ENCODE data around the gene SGMS1. TPM values are rescaled to one million over a fixed set of nuclear protein-coding genes. Genes with fewer than 3 reads are reported as not detected.

The SGMS1 gene
- polyA plus RNA-seq, 1 donor from 2014 or later: 8.0 TPM

GRCh38 chr10:50511492-50512213, 112.1 kb downstream of the SGMS1 start:
- Histone ChIP-seq H3K4me3 (ENCODE audit: low read length) (no peak overlapping the region), H3K27ac (ENCODE audit: low read length) (no peak overlapping the region), H3K9ac (ENCODE audit: low read length) (no peak overlapping the region), H3K79me2 (replicated peaks; ENCODE audit: insufficient read depth, low read length) (no peaks in the 10 kb centered on the region), H3K36me3 (ENCODE audit: insufficient read depth, low read length) (no peaks in the 10 kb centered on the region), H2AFZ (ENCODE audit: low read depth, low read length) (no peak overlapping the region), H3K27me3 (ENCODE audit: insufficient read depth, low read depth, low read length) (no peaks in the 10 kb centered on the region), H3K4me2 (ENCODE audit: low read length) (no peak overlapping the region), H3K9me3 (ENCODE audit: low read length) (no peaks in the 10 kb centered on the region), H3F3A (ENCODE audit: insufficient read depth, low read length, poor library complexity, severe bottlenecking) (no peaks in the 10 kb centered on the region), H3K9me2 (ENCODE audit: insufficient read depth, low read length) (no peaks in the 10 kb centered on the region), H4K20me1 (ENCODE audit: insufficient read depth) (no peaks in the 10 kb centered on the region)
- TF ChIP-seq TAF1 (IDR thresholded peaks at IDR 0.05; ENCODE audit: low read depth) (no peak), EZH2 (IDR thresholded peaks at IDR 0.05; ENCODE audit: borderline replicate concordance, insufficient read depth, low read length, poor library complexity, severe bottlenecking) (no peak), SMC3 (conservative IDR thresholded peaks at IDR 0.05; ENCODE audit: poor library complexity) (no peak), RAD21 (conservative IDR thresholded peaks at IDR 0.05) (no peak), POLR2AphosphoS5 (IDR thresholded peaks at IDR 0.05) (no peak), EP300 (conservative IDR thresholded peaks at IDR 0.05; ENCODE audit: poor library complexity, severe bottlenecking) (no peak), REST (IDR thresholded peaks at IDR 0.05; ENCODE audit: borderline replicate concordance) (no peak), MXI1 (conservative IDR thresholded peaks at IDR 0.05; ENCODE audit: poor library complexity, severe bottlenecking) (no peak)
- TF ChIP-seq, protein P1, sequence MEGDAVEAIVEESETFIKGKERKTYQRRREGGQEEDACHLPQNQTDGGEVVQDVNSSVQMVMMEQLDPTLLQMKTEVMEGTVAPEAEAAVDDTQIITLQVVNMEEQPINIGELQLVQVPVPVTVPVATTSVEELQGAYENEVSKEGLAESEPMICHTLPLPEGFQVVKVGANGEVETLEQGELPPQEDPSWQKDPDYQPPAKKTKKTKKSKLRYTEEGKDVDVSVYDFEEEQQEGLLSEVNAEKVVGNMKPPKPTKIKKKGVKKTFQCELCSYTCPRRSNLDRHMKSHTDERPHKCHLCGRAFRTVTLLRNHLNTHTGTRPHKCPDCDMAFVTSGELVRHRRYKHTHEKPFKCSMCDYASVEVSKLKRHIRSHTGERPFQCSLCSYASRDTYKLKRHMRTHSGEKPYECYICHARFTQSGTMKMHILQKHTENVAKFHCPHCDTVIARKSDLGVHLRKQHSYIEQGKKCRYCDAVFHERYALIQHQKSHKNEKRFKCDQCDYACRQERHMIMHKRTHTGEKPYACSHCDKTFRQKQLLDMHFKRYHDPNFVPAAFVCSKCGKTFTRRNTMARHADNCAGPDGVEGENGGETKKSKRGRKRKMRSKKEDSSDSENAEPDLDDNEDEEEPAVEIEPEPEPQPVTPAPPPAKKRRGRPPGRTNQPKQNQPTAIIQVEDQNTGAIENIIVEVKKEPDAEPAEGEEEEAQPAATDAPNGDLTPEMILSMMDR (IDR thresholded peaks at IDR 0.05; ENCODE audit: poor library complexity, severe bottlenecking): no peak

DNA sequence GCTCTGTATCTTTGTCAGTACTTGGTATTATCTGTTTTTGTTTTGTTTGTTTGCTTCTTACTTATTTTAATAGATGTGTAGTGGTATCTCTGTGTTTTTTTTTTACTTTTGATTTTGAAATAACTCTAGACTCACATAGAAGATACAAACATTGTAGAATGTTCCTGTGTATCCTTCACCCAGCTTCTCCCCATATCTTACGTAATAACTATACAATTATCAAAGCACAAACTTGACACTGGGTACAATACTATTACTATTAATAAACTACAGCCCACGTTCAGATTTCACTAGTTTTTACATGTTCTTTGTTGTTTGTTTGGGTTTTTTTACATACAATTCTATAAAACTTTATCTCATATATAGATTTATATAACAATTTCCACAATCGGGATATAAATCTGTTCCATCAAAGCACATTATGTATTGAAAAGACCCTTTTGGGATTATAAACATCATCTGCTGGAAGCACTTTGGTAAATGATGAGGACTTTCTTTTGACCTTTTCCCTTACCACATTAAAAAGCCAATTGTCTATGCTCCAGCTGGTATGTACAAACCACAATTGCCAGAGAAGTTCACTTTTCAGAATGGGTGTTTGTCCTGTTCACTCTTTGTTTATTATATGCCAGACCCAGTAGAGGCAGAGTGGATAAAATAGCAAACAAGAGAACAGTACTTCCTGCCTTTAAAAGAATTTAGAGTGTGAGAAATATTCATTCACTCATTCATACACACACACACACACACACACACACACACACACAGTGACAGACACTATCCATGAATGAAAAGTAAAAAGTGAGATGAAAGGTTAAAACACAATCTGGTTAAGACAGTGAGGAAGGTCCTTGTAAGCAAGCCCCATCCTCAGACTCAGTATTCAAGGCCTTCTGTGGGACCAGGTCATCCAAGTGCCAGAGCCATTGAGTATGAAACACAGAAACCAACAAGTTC, 113.0 kb downstream of the SGMS1 start:
- H3K27me3 ChIP-seq (ENCODE audit: insufficient read depth, low read depth, low read length): no peaks in the 10 kb centered on the region
- H4K20me1 ChIP-seq (ENCODE audit: insufficient read depth): no peaks in the 10 kb centered on the region
- no peaks in the 10 kb centered on the region for H3K79me2 ChIP-seq (replicated peaks; ENCODE audit: insufficient read depth, low read length)
- no peak overlapping the region for H3K9ac ChIP-seq (ENCODE audit: low read length)
- TF ChIP-seq SMC3 (conservative IDR thresholded peaks at IDR 0.05; ENCODE audit: poor library complexity): no peak
- no peak for TF ChIP-seq POLR2AphosphoS5 (IDR thresholded peaks at IDR 0.05)
- TF ChIP-seq EZH2 (IDR thresholded peaks at IDR 0.05; ENCODE audit: borderline replicate concordance, insufficient read depth, low read length, poor library complexity, severe bottlenecking): no peak
- TF ChIP-seq, protein P1 (IDR thresholded peaks at IDR 0.05; ENCODE audit: poor library complexity, severe bottlenecking): no peak
- no peak for TF ChIP-seq MXI1 (conservative IDR thresholded peaks at IDR 0.05; ENCODE audit: poor library complexity, severe bottlenecking)
- no peak for TF ChIP-seq RAD21 (conservative IDR thresholded peaks at IDR 0.05)
- TF ChIP-seq TAF1 (IDR thresholded peaks at IDR 0.05; ENCODE audit: low read depth): no peak
- TF ChIP-seq REST (IDR thresholded peaks at IDR 0.05; ENCODE audit: borderline replicate concordance): no peak
- TF ChIP-seq EP300 (conservative IDR thresholded peaks at IDR 0.05; ENCODE audit: poor library complexity, severe bottlenecking): no peak
- no peaks in the 10 kb centered on the region for H3F3A ChIP-seq (ENCODE audit: insufficient read depth, low read length, poor library complexity, severe bottlenecking)
- no peaks in the 10 kb centered on the region for H3K36me3 ChIP-seq (ENCODE audit: insufficient read depth, low read length)
- no peaks in the 10 kb centered on the region for H3K9me3 ChIP-seq (ENCODE audit: low read length)
- H3K4me3 ChIP-seq (ENCODE audit: low read length): no peak overlapping the region
- H3K9me2 ChIP-seq (ENCODE audit: insufficient read depth, low read length): no peaks in the 10 kb centered on the region
- H2AFZ ChIP-seq (ENCODE audit: low read depth, low read length): no peak overlapping the region
- no peak overlapping the region for H3K4me2 ChIP-seq (ENCODE audit: low read length)
- H3K27ac ChIP-seq (ENCODE audit: low read length): no peak overlapping the region

Measured in neural cell (in vitro differentiated cells).